Measurements from ENCODE around the gene ARHGAP5.

The ARHGAP5 gene

GRCh38 chr14:32064931-32065330 lies 12.2 kb upstream of the ARHGAP5 start:
- TF ChIP-seq CTCF (IDR thresholded peaks at IDR 0.05; ENCODE audit: low read depth, low read length, poor library complexity, severe bottlenecking) (no peak), EZH2phosphoT487 (IDR thresholded peaks at IDR 0.05; ENCODE audit: borderline replicate concordance, low read length) (no peak)
- H3K4me3 ChIP-seq (ENCODE audit: low read length) = no peak overlapping the region
- H3K9me2 ChIP-seq (replicated peaks; ENCODE audit: control insufficient read depth, low read length) = no peaks in the 10 kb centered on the region
- no peak overlapping the region for H3K4me2 ChIP-seq (ENCODE audit: low read length)
- no peaks in the 10 kb centered on the region for H3K36me3 ChIP-seq (ENCODE audit: control insufficient read depth, low read length)
- H3K9me3 ChIP-seq (ENCODE audit: control insufficient read depth, insufficient read depth, low read length) = no peaks in the 10 kb centered on the region
- H4K20me1 ChIP-seq (ENCODE audit: control insufficient read depth, insufficient read depth, low read depth, low read length) = no peaks in the 10 kb centered on the region
- peaks cover 2% of the 10 kb centered on the region; the same call in 1 of the 2 replicates for H3K27me3 ChIP-seq (ENCODE audit: control insufficient read depth, low read length)
- no peaks in the 10 kb centered on the region for H3K79me2 ChIP-seq (ENCODE audit: control insufficient read depth, low read length)
- H3F3A ChIP-seq (ENCODE audit: control insufficient read depth, insufficient read depth) = no peaks in the 10 kb centered on the region
- H3K27ac ChIP-seq (ENCODE audit: low read depth, low read length) = no peak overlapping the region
- no peaks in the 10 kb centered on the region for H3K4me1 ChIP-seq (ENCODE audit: control insufficient read depth, low read length)

GRCh38 chr14:32068708-32069107 lies 8.4 kb upstream of the ARHGAP5 start:
- Histone ChIP-seq H3F3A (ENCODE audit: control insufficient read depth, insufficient read depth) (no peaks in the 10 kb centered on the region), H3K79me2 (ENCODE audit: control insufficient read depth, low read length) (no peaks in the 10 kb centered on the region), H3K9me2 (replicated peaks; ENCODE audit: control insufficient read depth, low read length) (no peaks in the 10 kb centered on the region), H3K4me3 (ENCODE audit: low read length) (no peak overlapping the region), H3K27ac (ENCODE audit: low read depth, low read length) (no peak overlapping the region), H4K20me1 (ENCODE audit: control insufficient read depth, insufficient read depth, low read depth, low read length) (no peaks in the 10 kb centered on the region), H3K4me1 (ENCODE audit: control insufficient read depth, low read length) (no peaks in the 10 kb centered on the region), H3K4me2 (ENCODE audit: low read length) (no peak overlapping the region), H3K9me3 (ENCODE audit: control insufficient read depth, insufficient read depth, low read length) (no peaks in the 10 kb centered on the region), H3K27me3 (ENCODE audit: control insufficient read depth, low read length) (peaks cover 2% of the 10 kb centered on the region; the same call in 1 of the 2 replicates), H3K36me3 (ENCODE audit: control insufficient read depth, low read length) (no peaks in the 10 kb centered on the region)
- TF ChIP-seq CTCF (IDR thresholded peaks at IDR 0.05; ENCODE audit: low read depth, low read length, poor library complexity, severe bottlenecking) (no peak), EZH2phosphoT487 (IDR thresholded peaks at IDR 0.05; ENCODE audit: borderline replicate concordance, low read length) (no peak)

GRCh38 chr14:32070282-32070681 lies 6.8 kb upstream of the ARHGAP5 start:
- Histone ChIP-seq H3K4me1 (ENCODE audit: control insufficient read depth, low read length) (no peaks in the 10 kb centered on the region), H3K79me2 (ENCODE audit: control insufficient read depth, low read length) (no peaks in the 10 kb centered on the region), H3K36me3 (ENCODE audit: control insufficient read depth, low read length) (no peaks in the 10 kb centered on the region), H3F3A (ENCODE audit: control insufficient read depth, insufficient read depth) (peaks cover 6% of the 10 kb centered on the region), H3K27me3 (ENCODE audit: control insufficient read depth, low read length) (peaks cover 11% of the 10 kb centered on the region), H4K20me1 (ENCODE audit: control insufficient read depth, insufficient read depth, low read depth, low read length) (no peaks in the 10 kb centered on the region), H3K27ac (ENCODE audit: low read depth, low read length) (no peak overlapping the region), H3K4me3 (ENCODE audit: low read length) (no peak overlapping the region), H3K9me2 (replicated peaks; ENCODE audit: control insufficient read depth, low read length) (no peaks in the 10 kb centered on the region), H3K9me3 (ENCODE audit: control insufficient read depth, insufficient read depth, low read length) (no peaks in the 10 kb centered on the region), H3K4me2 (ENCODE audit: low read length) (no peak overlapping the region)
- no peak for TF ChIP-seq CTCF (IDR thresholded peaks at IDR 0.05; ENCODE audit: low read depth, low read length, poor library complexity, severe bottlenecking)
- no peak for TF ChIP-seq EZH2phosphoT487 (IDR thresholded peaks at IDR 0.05; ENCODE audit: borderline replicate concordance, low read length)

Measured in DOHH2 (cell line).